ENCODE results near the gene SMCO2. TPM values are rescaled to one million over a fixed set of nuclear protein-coding genes. Genes with fewer than 3 reads are reported as not detected.

The SMCO2 gene
- total RNA-seq, 1 donor from 2014 or later = not detected

GRCh38 chr12:27436768-27437167, 9.8 kb upstream of the SMCO2 start:
- no peak overlapping the region for H3K27ac ChIP-seq (replicated peaks)
- peaks cover 20% of the 10 kb centered on the region for H3K4me1 ChIP-seq
- no peaks in the 10 kb centered on the region for H3K27me3 ChIP-seq (ENCODE audit: low read depth)
- no peak for TF ChIP-seq CTCF (IDR thresholded peaks at IDR 0.05; ENCODE audit: borderline replicate concordance)
- no peaks in the 10 kb centered on the region for H3K9me3 ChIP-seq (replicated peaks)
- H3K4me3 ChIP-seq = no peak overlapping the region
- H3K36me3 ChIP-seq = no peaks in the 10 kb centered on the region
- no peak for DNase-seq
- intact Hi-C loops (cut with micrococcal nuclease) = no loop called here

GRCh38 chr12:27437839-27438238, 8.7 kb upstream of the SMCO2 start:
- Histone ChIP-seq H3K36me3 (no peaks in the 10 kb centered on the region), H3K4me1 (peaks cover 14% of the 10 kb centered on the region), H3K4me3 (no peak overlapping the region), H3K9me3 (replicated peaks) (no peaks in the 10 kb centered on the region), H3K27me3 (ENCODE audit: low read depth) (no peaks in the 10 kb centered on the region), H3K27ac (replicated peaks) (no peak overlapping the region)
- no peak for DNase-seq
- TF ChIP-seq CTCF (IDR thresholded peaks at IDR 0.05; ENCODE audit: borderline replicate concordance) = no peak
- intact Hi-C loops (cut with micrococcal nuclease) = no loop called here

GRCh38 chr12:27447761-27448160, 1.2 kb downstream of the SMCO2 start:
- no peak for DNase-seq
- Histone ChIP-seq H3K27me3 (ENCODE audit: low read depth) (no peaks in the 10 kb centered on the region), H3K27ac (replicated peaks) (no peak overlapping the region), H3K9me3 (replicated peaks) (peaks cover 10% of the 10 kb centered on the region), H3K4me3 (no peak overlapping the region), H3K4me1 (peaks cover 14% of the 10 kb centered on the region), H3K36me3 (no peaks in the 10 kb centered on the region)
- intact Hi-C loops (cut with micrococcal nuclease) = no loop called here
- no peak for TF ChIP-seq CTCF (IDR thresholded peaks at IDR 0.05; ENCODE audit: borderline replicate concordance)

GRCh38 chr12:27449026-27449425, 2.5 kb downstream of the SMCO2 start:
- no peak overlapping the region for H3K27ac ChIP-seq (replicated peaks)
- no peak for TF ChIP-seq CTCF (IDR thresholded peaks at IDR 0.05; ENCODE audit: borderline replicate concordance)
- H3K9me3 ChIP-seq (replicated peaks) = peaks cover 10% of the 10 kb centered on the region
- H3K4me1 ChIP-seq = peaks cover 14% of the 10 kb centered on the region
- H3K4me3 ChIP-seq = no peak overlapping the region
- intact Hi-C loops (cut with micrococcal nuclease) = no loop called here
- no peaks in the 10 kb centered on the region for H3K36me3 ChIP-seq
- DNase-seq = no peak
- H3K27me3 ChIP-seq (ENCODE audit: low read depth) = no peaks in the 10 kb centered on the region

- H3K36me3 ChIP-seq = no peaks in the 10 kb centered on the region
- peaks cover 14% of the 10 kb centered on the region for H3K4me1 ChIP-seq
- H3K27ac ChIP-seq (replicated peaks) = no peak overlapping the region
- H3K4me3 ChIP-seq = no peak overlapping the region
- no peak for DNase-seq
- intact Hi-C loops (cut with micrococcal nuclease) = no loop called here
- H3K27me3 ChIP-seq (ENCODE audit: low read depth) = no peaks in the 10 kb centered on the region
- H3K9me3 ChIP-seq (replicated peaks) = peaks cover 10% of the 10 kb centered on the region
- TF ChIP-seq CTCF (IDR thresholded peaks at IDR 0.05; ENCODE audit: borderline replicate concordance) = no peak
Measured at GRCh38 chr12:27449893-27450534, 3.5 kb downstream of the SMCO2 start.

Measured in left ventricle myocardium inferior (tissue), 1 donor.